Thoracic aorta (tissue), 2 donors: Measurements from ENCODE around the gene SH3PXD2B. TPM values are rescaled to one million over a fixed set of nuclear protein-coding genes. Genes with fewer than 3 reads are reported as not detected.
A peak's percentile ranks its signal among the peaks of the same experiment; 100 is the strongest.

Source experiments
- ATAC-seq: fragments of 150-250 bp; one replicate; pipeline ENCODE4 v1.8.0; 2017; ENCODE audit warnings: low read depth; ENCODE audit not compliant: insufficient number of reproducible peaks, low FRiP score
- DNase-seq: peaks from one replicate; pipeline ENCODE4 v3.0.0-alpha.2; 2020; ENCODE audit warnings: low spot score
- H3K27ac ChIP-seq, 2 donors: fragments of 200-600 bp; sonication (generic); 1 replicate in 1 of 2; 2 replicates in 1 of 2; pipeline ENCODE4 v1.5.1; 2016; ENCODE audit warnings: mild to moderate bottlenecking in 2 of 2, moderate library complexity in 2 of 2
- H3K27me3 ChIP-seq: fragments of 200-600 bp; sonication (generic); replicated peaks from 2 replicates; pipeline ENCODE4 v1.6.0; 2016; ENCODE audit warnings: mild to moderate bottlenecking; ENCODE audit not compliant: insufficient read depth
- H3K36me3 ChIP-seq: fragments of 200-600 bp; sonication (generic); one replicate; pipeline ENCODE4 v1.5.1; 2016
- H3K4me1 ChIP-seq, 2 donors: fragments of 200-600 bp; sonication (generic); 1 replicate in 1 of 2; 2 replicates in 1 of 2; pipeline versions ENCODE4 v1.5.1 to v1.6.0; 2016; ENCODE audit warnings: low read depth in 2 of 2, mild to moderate bottlenecking in 1 of 2; ENCODE audit not compliant: control insufficient read depth in 1 of 2
- H3K4me3 ChIP-seq: fragments of 200-600 bp; sonication (generic); 2 replicates; pipeline ENCODE4 v1.5.1; 2016; ENCODE audit warnings: mild to moderate bottlenecking
- H3K9me3 ChIP-seq: fragments of 200-600 bp; sonication (generic); 2 replicates; pipeline ENCODE4 v1.5.1; 2016
- total RNA-seq, 2 donors: library from RNA; depleted of rRNA; stranded (reverse); fragments of >200 nt; gene quantifications; one replicate each; pipeline versions ENCODE4 v1.1.0 to v1.2.3, GENCODE V29; 2016
- TF ChIP-seq, protein P1 (sequence below): fragments of 200-600 bp; sonication (generic); IDR thresholded peaks from one replicate; pipeline ENCODE4 v1.5.1; 2019; ENCODE audit warnings: antibody characterized with exemption

Gene SH3PXD2B
- total RNA-seq, 2 donors from 2014 or later: 31.4 to 42.0 TPM

- Histone ChIP-seq H3K27ac (no peak overlapping the region), H3K4me3 (no peak overlapping the region), H3K9me3 (no peaks in the 10 kb centered on the region), H3K27me3 (no peaks in the 10 kb centered on the region), H3K4me1 (peaks cover 4 to 22% of the 10 kb centered on the region in 2 donors), H3K36me3 (no peaks in the 10 kb centered on the region)
- ATAC-seq (no peak), DNase-seq (no peak)
- TF ChIP-seq, protein P1, sequence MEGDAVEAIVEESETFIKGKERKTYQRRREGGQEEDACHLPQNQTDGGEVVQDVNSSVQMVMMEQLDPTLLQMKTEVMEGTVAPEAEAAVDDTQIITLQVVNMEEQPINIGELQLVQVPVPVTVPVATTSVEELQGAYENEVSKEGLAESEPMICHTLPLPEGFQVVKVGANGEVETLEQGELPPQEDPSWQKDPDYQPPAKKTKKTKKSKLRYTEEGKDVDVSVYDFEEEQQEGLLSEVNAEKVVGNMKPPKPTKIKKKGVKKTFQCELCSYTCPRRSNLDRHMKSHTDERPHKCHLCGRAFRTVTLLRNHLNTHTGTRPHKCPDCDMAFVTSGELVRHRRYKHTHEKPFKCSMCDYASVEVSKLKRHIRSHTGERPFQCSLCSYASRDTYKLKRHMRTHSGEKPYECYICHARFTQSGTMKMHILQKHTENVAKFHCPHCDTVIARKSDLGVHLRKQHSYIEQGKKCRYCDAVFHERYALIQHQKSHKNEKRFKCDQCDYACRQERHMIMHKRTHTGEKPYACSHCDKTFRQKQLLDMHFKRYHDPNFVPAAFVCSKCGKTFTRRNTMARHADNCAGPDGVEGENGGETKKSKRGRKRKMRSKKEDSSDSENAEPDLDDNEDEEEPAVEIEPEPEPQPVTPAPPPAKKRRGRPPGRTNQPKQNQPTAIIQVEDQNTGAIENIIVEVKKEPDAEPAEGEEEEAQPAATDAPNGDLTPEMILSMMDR: no peak
Observed at GRCh38 chr5:172321593-172321992, 132.7 kb downstream of the SH3PXD2B start.

- ATAC-seq (peak; percentile 68), DNase-seq (peak; percentile 8)
Observed at GRCh38 chr5:172319708-172320441, 134.4 kb downstream of the SH3PXD2B start.

DNA sequence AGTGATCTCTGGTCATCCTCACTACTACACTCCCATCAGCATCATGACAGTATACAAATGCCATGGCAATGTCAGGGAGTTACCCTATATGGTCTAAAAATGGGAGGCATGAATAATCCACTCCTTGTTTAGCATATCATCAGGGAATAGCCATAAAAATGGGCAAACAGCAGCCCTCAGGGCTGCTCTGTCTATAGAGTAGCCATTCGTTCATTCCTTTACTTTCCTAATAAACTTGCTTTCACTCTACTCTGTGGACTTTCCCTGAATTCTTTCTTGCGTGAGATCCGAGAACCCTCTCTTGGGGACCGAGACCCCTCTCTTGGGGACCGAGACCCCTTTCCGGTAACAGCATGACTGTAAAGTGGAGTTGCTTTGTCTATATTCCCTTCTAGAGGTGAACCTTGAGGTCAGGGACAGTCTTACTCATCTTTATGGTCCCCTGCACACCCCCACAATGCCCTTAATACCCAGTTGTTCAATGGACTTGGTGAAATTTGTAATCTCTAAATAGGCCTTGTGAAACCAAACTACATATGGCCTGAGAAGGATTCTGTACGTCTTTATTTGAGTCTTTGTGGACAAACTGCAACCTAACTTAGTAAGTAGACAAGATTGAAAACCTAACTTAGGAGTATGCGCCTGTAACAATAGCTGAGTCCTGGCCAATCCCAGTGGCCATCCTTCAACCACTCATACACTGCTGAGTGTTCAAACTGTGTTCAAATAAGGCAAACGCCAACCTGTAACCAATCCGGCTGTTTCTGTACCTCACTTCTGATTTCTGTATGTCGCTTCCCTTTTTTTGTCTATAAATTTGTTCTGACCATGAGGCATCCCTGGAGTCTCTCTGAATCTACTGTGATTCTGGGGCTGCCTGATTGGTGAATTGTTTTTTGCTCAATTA is 138.5 kb downstream of the SH3PXD2B start:
- DNase-seq (no peak), ATAC-seq (no peak)
- TF ChIP-seq, protein P1: no peak
- no peak overlapping the region for H3K4me3 ChIP-seq
- H3K27me3 ChIP-seq: no peaks in the 10 kb centered on the region
- no peak overlapping the region for H3K27ac ChIP-seq
- H3K36me3 ChIP-seq: no peaks in the 10 kb centered on the region
- H3K9me3 ChIP-seq: no peaks in the 10 kb centered on the region
- H3K4me1 ChIP-seq: peaks cover 4 to 22% of the 10 kb centered on the region in 2 donors

More at GRCh38 chr5:172319708-172320441, 134.4 kb downstream of the SH3PXD2B start:
- peaks cover 4 to 22% of the 10 kb centered on the region in 2 donors for H3K4me1 ChIP-seq
- H3K4me3 ChIP-seq: peak overlapping the region; percentile 55
- H3K27ac ChIP-seq: peak overlapping the region; percentile 7 to 26
- no peaks in the 10 kb centered on the region for H3K36me3 ChIP-seq
- H3K27me3 ChIP-seq: no peaks in the 10 kb centered on the region
- TF ChIP-seq, protein P1: no peak
- H3K9me3 ChIP-seq: no peaks in the 10 kb centered on the region

- Histone ChIP-seq H3K4me3 (no peak overlapping the region), H3K4me1 (peaks cover 0 to 2% of the 10 kb centered on the region in 2 donors), H3K27ac (no peak overlapping the region), H3K27me3 (no peaks in the 10 kb centered on the region), H3K36me3 (no peaks in the 10 kb centered on the region), H3K9me3 (no peaks in the 10 kb centered on the region)
- no peak for DNase-seq
- ATAC-seq: no peak
- TF ChIP-seq, protein P1: no peak
Observed at GRCh38 chr5:172313915-172314314, 140.4 kb downstream of the SH3PXD2B start.

GRCh38 chr5:172312286-172312685 is 142.0 kb downstream of the SH3PXD2B start:
- Histone ChIP-seq H3K4me1 (no peaks in the 10 kb centered on the region), H3K9me3 (no peaks in the 10 kb centered on the region), H3K27ac (no peak overlapping the region), H3K36me3 (no peaks in the 10 kb centered on the region), H3K4me3 (no peak overlapping the region), H3K27me3 (no peaks in the 10 kb centered on the region)
- TF ChIP-seq, protein P1: no peak
- no peak for ATAC-seq
- no peak for DNase-seq
